ENCODE measurements around the gene DDX54. TPM values are rescaled to one million over a fixed set of nuclear protein-coding genes. Genes with fewer than 3 reads are reported as not detected.

The DDX54 gene
- total and polyA plus RNA-seq, 7 donors, result 19.2 to 82.8 (median 39.6) TPM

- Histone ChIP-seq H3K9me3 (no peaks in the 10 kb centered on the region), H3K36me3 (no peaks in the 10 kb centered on the region), H3K27me3 (no peaks in the 10 kb centered on the region), H3K4me3 (peak within 1 kb of the TSS; percentile 77 to 97 (median 94)), H3K4me1 (peaks cover 0 to 38% (median 30%) of the 10 kb centered on the region in 4 donors), H3K27ac (peak within 1 kb of the TSS; percentile 93 to 98 (median 96))
- WGBS, 2 donors, result 0 to 1% methylated on average over 68 of the region's 68 CpGs
- TF ChIP-seq POLR2AphosphoS5 (IDR thresholded peaks at IDR 0.05) (peak; percentile 92 to 98 (median 98)), POLR2A (IDR thresholded peaks at IDR 0.05) (peak; percentile 82 to 89), CTCF (IDR thresholded peaks at IDR 0.05) (no peak)
- DNase-seq, result peak; percentile 100
- intact Hi-C loops (cut with DNase I), result loop anchor here (1.0 to 2.0 kb wide), 2 partner anchors 37 to 137 kb away; partner anchors contain the start of genes DDX54, PLBD2 and RITA1
Measured at GRCh38 chr12:113221181-113221996, 36.1 kb upstream of the DDX54 start, which contains the start of gene TPCN1. TPCN1 (plus strand) TSS chr12:113221464; CDS start chr12:113226853, 5,389 bp downstream.

GRCh38 chr12:113220593-113221180 is 35.4 kb upstream of the DDX54 start:
- Histone ChIP-seq H3K36me3 (no peaks in the 10 kb centered on the region), H3K27me3 (no peaks in the 10 kb centered on the region), H3K27ac (peak overlapping the region in 3 of 4 donors; percentile 60 to 65 (median 64)), H3K9me3 (no peaks in the 10 kb centered on the region), H3K4me3 (peak overlapping the region; percentile 29 to 94 (median 56)), H3K4me1 (peaks cover 0 to 36% (median 30%) of the 10 kb centered on the region in 4 donors)
- intact Hi-C loops (cut with DNase I), result loop anchor here (1.0 to 2.0 kb wide), 2 partner anchors 36 to 138 kb away; partner anchors contain the start of genes DDX54, PLBD2 and RITA1
- no peak for DNase-seq
- TF ChIP-seq POLR2AphosphoS5 (IDR thresholded peaks at IDR 0.05) (no peak), POLR2A (IDR thresholded peaks at IDR 0.05) (no peak), CTCF (IDR thresholded peaks at IDR 0.05) (no peak), EP300 (IDR thresholded peaks at IDR 0.05) (no peak)
- WGBS, 2 donors, result 1% methylated on average over 23 of the region's 23 CpGs

- DNase-seq, result no peak
- no peaks in the 10 kb centered on the region for H3K9me3 ChIP-seq
- no peaks in the 10 kb centered on the region for H3K36me3 ChIP-seq
- peaks cover 0 to 7% (median 6%) of the 10 kb centered on the region in 4 donors for H3K4me1 ChIP-seq
- H3K27ac ChIP-seq, result no peak overlapping the region
- H3K27me3 ChIP-seq, result no peaks in the 10 kb centered on the region
- no peak for TF ChIP-seq POLR2AphosphoS5 (IDR thresholded peaks at IDR 0.05)
- 86 to 91% methylated on average over 2 of the region's 2 CpGs for WGBS, 2 donors
- no peak overlapping the region for H3K4me3 ChIP-seq
- intact Hi-C loops (cut with DNase I), result loop anchor here (10.0 kb wide), 1 partner anchor 911 kb away; no protein-coding TSS in a partner anchor
Measured at GRCh38 chr12:113216027-113216426, 30.7 kb upstream of the DDX54 start.

DNA sequence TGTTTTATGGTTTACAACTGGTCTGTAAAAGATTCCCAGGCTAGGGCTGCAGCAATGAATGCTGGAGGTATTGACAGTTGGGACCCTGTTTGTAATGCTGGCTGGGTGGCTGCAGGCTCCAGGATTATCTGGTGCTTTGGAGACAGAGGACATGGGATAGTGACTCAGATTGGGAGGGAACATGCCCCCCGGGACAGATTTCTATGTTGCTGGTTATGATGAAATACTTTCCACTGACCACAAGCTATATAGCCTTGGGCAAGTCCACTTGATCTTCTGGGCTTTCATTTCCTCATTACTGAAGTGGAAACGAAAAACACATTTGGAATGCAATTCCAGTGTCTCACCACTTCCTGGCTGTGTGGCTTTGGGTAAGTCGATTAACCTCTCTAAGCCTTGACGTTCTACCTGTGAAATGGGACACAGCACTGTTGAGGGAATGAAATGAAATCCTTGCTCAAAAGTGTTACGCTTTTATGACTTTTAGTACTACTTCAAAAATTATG is 29.7 kb upstream of the DDX54 start:
- DNase-seq, result peak; percentile 91
- H3K27ac ChIP-seq, result peak overlapping the region; percentile 17 to 46 (median 22)
- WGBS, 2 donors, result 48 to 52% methylated on average over 5 of the region's 5 CpGs
- no peaks in the 10 kb centered on the region for H3K4me1 ChIP-seq
- TF ChIP-seq EP300 (IDR thresholded peaks at IDR 0.05), result peak in 2 of 4 donors; percentile 40 to 74
- peak; percentile 45 to 77 (median 50) for TF ChIP-seq POLR2AphosphoS5 (IDR thresholded peaks at IDR 0.05)
- TF ChIP-seq CTCF (IDR thresholded peaks at IDR 0.05), result no peak
- no peak for TF ChIP-seq POLR2A (IDR thresholded peaks at IDR 0.05)
- no peaks in the 10 kb centered on the region for H3K27me3 ChIP-seq
- no peak overlapping the region for H3K4me3 ChIP-seq
- intact Hi-C loops (cut with DNase I), result loop anchor here (10.0 kb wide), 1 partner anchor 910 kb away; no protein-coding TSS in a partner anchor
- no peaks in the 10 kb centered on the region for H3K36me3 ChIP-seq
- H3K9me3 ChIP-seq, result no peaks in the 10 kb centered on the region

GRCh38 chr12:113211160-113211559 is 25.9 kb upstream of the DDX54 start:
- DNase-seq, result no peak
- H3K9me3 ChIP-seq, result no peaks in the 10 kb centered on the region
- no peaks in the 10 kb centered on the region for H3K36me3 ChIP-seq
- H3K4me1 ChIP-seq, result no peaks in the 10 kb centered on the region
- H3K27ac ChIP-seq, result no peak overlapping the region
- intact Hi-C loops (cut with DNase I), result loop anchor here (10.0 kb wide), 1 partner anchor 906 kb away; no protein-coding TSS in a partner anchor
- H3K4me3 ChIP-seq, result no peak overlapping the region
- no peaks in the 10 kb centered on the region for H3K27me3 ChIP-seq
- TF ChIP-seq POLR2A (IDR thresholded peaks at IDR 0.05) (no peak), POLR2AphosphoS5 (IDR thresholded peaks at IDR 0.05) (no peak), CTCF (IDR thresholded peaks at IDR 0.05) (no peak), EP300 (IDR thresholded peaks at IDR 0.05) (no peak)
- WGBS, 2 donors, result 89 to 95% methylated on average over 6 of the region's 6 CpGs

Data from sigmoid colon (tissue), 7 donors.